K562 (cell line): ENCODE measurements around the gene SURF6.

Experiments used
- CBX3 ChIP-seq, 2 experiments: IDR thresholded peaks; 1 replicate in 1 of 2; 2 replicates in 1 of 2; pipeline ENCODE4 v1.6.1; 2012; ENCODE audit warnings: inconsistent platforms in 2 of 2, low read length in 2 of 2, borderline replicate concordance in 1 of 2, control low read depth in 1 of 2
- CHD4 ChIP-seq: fragments of 200-600 bp; sonication (generic); IDR thresholded peaks from 3 replicates; pipeline ENCODE4 v1.6.1; 2012; ENCODE audit warnings: low read depth, mild to moderate bottlenecking, mixed read lengths, low read length, inconsistent platforms; ENCODE audit not compliant: insufficient read depth, insufficient replicate concordance, poor library complexity, severe bottlenecking
- CTCF ChIP-seq, 3 experiments: IDR thresholded peaks in 2 of 3; conservative IDR thresholded peaks in 1 of 3; 2 replicates each; pipeline ENCODE4 v1.5.1; 2011 to 2012; ENCODE audit warnings: low read length in 3 of 3, mild to moderate bottlenecking in 3 of 3, control low read depth in 2 of 3, improper control_type of control experiment in 1 of 3, inconsistent platforms in 1 of 3, low read depth in 1 of 3, mixed read lengths in 1 of 3, moderate library complexity in 1 of 3; ENCODE audit not compliant: insufficient read depth in 2 of 3
- EZH2 ChIP-seq: IDR thresholded peaks from 2 replicates; pipeline ENCODE4 v1.6.1; 2012; ENCODE audit warnings: low read depth, mild to moderate bottlenecking, inconsistent platforms, low read length, borderline replicate concordance
- KAT7 ChIP-seq: sonication (generic); formaldehyde crosslinking; IDR thresholded peaks from 2 replicates; pipeline ENCODE4 v1.8.0; 2022; ENCODE audit warnings: missing genetic modification reagents, mild to moderate bottlenecking, borderline replicate concordance
- L3MBTL2 ChIP-seq: fragments of 450-650 bp; IDR thresholded peaks from 2 replicates; pipeline ENCODE4 v1.6.1; 2016; ENCODE audit warnings: mild to moderate bottlenecking, moderate library complexity
- NFXL1 ChIP-seq: fragments of 450-650 bp; formaldehyde crosslinking; IDR thresholded peaks from 2 replicates; pipeline ENCODE4 v1.4.0; 2021; ENCODE audit warnings: mild to moderate bottlenecking
- POLR2A ChIP-seq: fragments of 450-650 bp; conservative IDR thresholded peaks from 2 replicates; pipeline ENCODE4 v1.6.1; 2016
- SMC3 ChIP-seq: conservative IDR thresholded peaks from 2 replicates; pipeline ENCODE4 v1.6.1; 2011; ENCODE audit warnings: low read depth, low read length, improper control_type of control experiment; ENCODE audit not compliant: insufficient read depth
- USF2 ChIP-seq: sonication (generic); formaldehyde crosslinking; IDR thresholded peaks from 2 replicates; pipeline ENCODE4 v1.5.0; 2020; ENCODE audit warnings: missing genetic modification reagents

- TF ChIP-seq NFXL1: no peak
- TF ChIP-seq CTCF (IDR thresholded peaks at IDR 0.05 in 2 of 3, conservative IDR thresholded peaks at IDR 0.05 in 1 of 3; ENCODE audit: insufficient read depth in 2 of 3, low read depth in 1 of 3, low read length in 3 of 3): no peak
- TF ChIP-seq POLR2A: no peak
- no peak for TF ChIP-seq L3MBTL2
- no peak for TF ChIP-seq EZH2
- TF ChIP-seq SMC3: no peak
- TF ChIP-seq USF2 (CRISPR knock-in tag): no peak
- TF ChIP-seq CHD4: no peak
- no peak for TF ChIP-seq CBX3 (IDR thresholded peaks at IDR 0.05; ENCODE audit: borderline replicate concordance in 1 of 2, low read length in 2 of 2)
- no peak for TF ChIP-seq KAT7 (CRISPR knock-in tag)
Measured at GRCh38 chr9:133351526-133351907, 15.5 kb upstream of the SURF6 start.
